ENCODE measurements around the gene RAB40C. TPM values are rescaled to one million over a fixed set of nuclear protein-coding genes. Genes with fewer than 3 reads are reported as not detected.

RAB40C gene
- polyA plus RNA-seq (2011; rRNA removed) (4.4 and 4.9 TPM in 2 replicates), polyA plus RNA-seq (2017; fragmentation: RNase III; extraction: RNeasy Plus Mini Kit Qiagen cat#74134 plus additional on column Dnase treatment) (8.1 to 9.7 TPM (median 8.5 TPM) in 3 replicates), polyA minus RNA-seq (2011; rRNA and poly(A)+ RNA removed) (3.2 and 7.0 TPM in 2 replicates)
- polyA plus RNA-seq (2012; cell fraction: cytosol; rRNA removed), result 12.5 and 18.2 TPM in 2 replicates
- 31.5 and 36.8 TPM in 2 replicates for polyA plus RNA-seq (2012; cell fraction: nucleus; rRNA removed)

DNA sequence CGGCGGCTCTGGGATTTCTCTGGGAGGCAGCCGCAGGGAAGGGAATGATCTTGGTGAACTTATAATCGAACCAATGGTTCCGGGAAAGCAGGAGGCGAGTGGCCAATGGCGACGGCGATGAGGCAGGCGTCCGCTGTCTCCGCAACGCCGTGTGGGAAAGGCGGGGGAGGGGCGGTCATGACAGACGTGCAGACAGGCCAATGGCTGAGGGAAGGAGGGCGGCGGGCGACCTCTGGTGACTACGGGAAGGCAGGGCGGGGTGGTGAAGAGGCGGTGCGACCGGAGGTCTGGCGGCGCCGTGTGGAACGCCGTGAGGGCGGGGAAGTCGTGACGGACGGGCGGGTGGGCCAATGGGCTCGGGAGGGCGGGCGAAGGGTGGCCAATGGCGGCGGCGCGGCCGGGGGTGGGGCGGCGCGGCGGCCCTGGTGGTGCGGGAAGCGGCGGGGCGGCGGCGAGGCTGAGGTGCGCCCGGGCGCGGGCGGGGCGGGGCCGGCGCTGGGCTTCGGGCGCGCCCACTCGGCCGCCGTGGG, at the start of gene RAB40C:
TSS of gene RAB40C (plus strand) at position 409 of the 530 bp plus-strand sequence. CDS start 226 bp downstream, outside the sequence.
- ChIA-PET CTCF (interaction anchor here (0.8 to 3.1 kb wide), 10 partner anchors 10 to 70 kb away, joined by 3 to 14 read pairs (median 4); no protein-coding TSS in a partner anchor), POLR2A (interaction anchor here (0.9 to 1.2 kb wide), 3 partner anchors 38 to 70 kb away, joined by 3 to 4 read pairs (median 3); partner anchors contain the start of gene METTL26)
- Histone ChIP-seq H3K4me3 (peak within 1 kb of the TSS; percentile 90), H3K4me2 (peak within 1 kb of the TSS; percentile 96), H3K4me1 (peaks cover 41% of the 10 kb centered on the region), H3K27ac (peak within 1 kb of the TSS; percentile 96 to 98), H3K9me3 (no peaks in the 10 kb centered on the region)
- WGBS (ENCODE audit: missing lambda C conversion rate), result 0% methylated on average over 25 of the region's 67 CpGs
- TF ChIP-seq NPAS2 (CRISPR knock-in tag; IDR thresholded peaks at IDR 0.05; ENCODE audit: borderline replicate concordance) (no peak), RFX5 (IDR thresholded peaks at IDR 0.05) (peak; percentile 81; the same call in 1 of the 2 replicates), MAZ (IDR thresholded peaks at IDR 0.05; ENCODE audit: borderline replicate concordance, low read depth, low read length) (peak; percentile 24; the same call in 1 of the 2 replicates), CHD2 (IDR thresholded peaks at IDR 0.05; ENCODE audit: low read length, partially characterized antibody) (peak; percentile 72)
- TF ChIP-seq, protein P1, sequence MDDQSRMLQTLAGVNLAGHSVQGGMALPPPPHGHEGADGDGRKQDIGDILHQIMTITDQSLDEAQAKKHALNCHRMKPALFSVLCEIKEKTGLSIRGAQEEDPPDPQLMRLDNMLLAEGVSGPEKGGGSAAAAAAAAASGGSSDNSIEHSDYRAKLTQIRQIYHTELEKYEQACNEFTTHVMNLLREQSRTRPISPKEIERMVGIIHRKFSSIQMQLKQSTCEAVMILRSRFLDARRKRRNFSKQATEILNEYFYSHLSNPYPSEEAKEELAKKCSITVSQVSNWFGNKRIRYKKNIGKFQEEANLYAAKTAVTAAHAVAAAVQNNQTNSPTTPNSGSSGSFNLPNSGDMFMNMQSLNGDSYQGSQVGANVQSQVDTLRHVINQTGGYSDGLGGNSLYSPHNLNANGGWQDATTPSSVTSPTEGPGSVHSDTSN (IDR thresholded peaks at IDR 0.05), result peak; percentile 98
- ATAC-seq (peak; percentile 80 to 89), DNase-seq (ENCODE audit: low read depth in 1 of 2, low spot score in 1 of 2) (peak; percentile 93 to 99), FAIRE-seq (no peak)

DNA sequence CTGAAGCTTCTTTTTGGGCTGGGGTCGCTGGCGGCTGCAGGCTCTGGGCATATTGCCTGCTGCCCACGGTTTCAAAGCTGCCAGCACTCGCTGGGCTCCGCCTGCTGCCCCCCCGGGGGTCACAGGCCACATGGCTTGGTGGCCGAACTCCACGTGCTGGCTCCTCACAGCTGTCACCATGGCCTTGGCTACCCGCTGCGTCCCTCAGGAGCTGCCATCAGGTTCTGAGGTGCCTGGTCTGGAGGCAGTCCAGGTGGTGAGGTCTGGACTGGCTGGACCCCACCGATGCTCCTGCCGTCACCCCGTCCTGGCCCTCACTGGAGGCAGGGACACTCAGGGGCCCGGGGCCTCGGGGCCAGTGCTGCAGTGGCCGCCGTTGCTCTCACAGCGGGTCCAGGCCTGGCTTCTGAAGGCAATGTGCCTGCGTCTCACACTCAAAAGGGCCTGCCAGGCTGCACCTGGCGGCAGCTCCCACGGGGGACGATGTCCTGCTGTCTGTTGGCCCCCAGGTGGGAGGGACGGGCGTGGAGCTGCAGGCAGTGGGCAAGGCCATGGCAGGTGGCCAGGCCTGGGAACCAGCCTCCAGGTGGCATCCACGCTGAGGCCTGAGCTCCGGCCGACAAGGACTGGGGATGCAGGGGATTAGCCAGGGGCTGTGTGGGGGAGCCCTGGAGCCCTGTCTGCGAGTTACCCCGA, 49.1 kb upstream of the RAB40C start:
- 100% methylated on average over 4 of the region's 29 CpGs for WGBS (ENCODE audit: missing lambda C conversion rate)
- ATAC-seq, result no peak
- POLR2A ChIA-PET, result no interaction called here
- CTCF ChIA-PET, result interaction anchor here (0.9 to 1.2 kb wide), 2 partner anchors 12 to 115 kb away, joined by 3 to 4 read pairs; partner anchors contain the start of gene RAB11FIP3
- no peak for DNase-seq (ENCODE audit: low read depth in 1 of 2, low spot score in 1 of 2)
- Histone ChIP-seq H3K9me3 (no peaks in the 10 kb centered on the region), H3K4me3 (no peak overlapping the region), H3K27ac (no peak overlapping the region), H3K4me1 (peaks cover 5% of the 10 kb centered on the region), H3K4me2 (no peak overlapping the region)
- TF ChIP-seq RARB (CRISPR knock-in tag; IDR thresholded peaks at IDR 0.05) (no peak), ESRRA (IDR thresholded peaks at IDR 0.05; ENCODE audit: borderline replicate concordance, low read length) (no peak), KDM1A (IDR thresholded peaks at IDR 0.05; ENCODE audit: low read depth) (no peak), SREBF2 (IDR thresholded peaks at IDR 0.05) (no peak), GATA3 (IDR thresholded peaks at IDR 0.05; ENCODE audit: borderline replicate concordance) (no peak), CHD4 (IDR thresholded peaks at IDR 0.05; ENCODE audit: borderline replicate concordance) (no peak), MAX (IDR thresholded peaks at IDR 0.05) (no peak), HOXB5 (CRISPR knock-in tag; IDR thresholded peaks at IDR 0.05) (no peak), ZC3H11A (IDR thresholded peaks at IDR 0.05) (no peak), PHF8 (IDR thresholded peaks at IDR 0.05; ENCODE audit: borderline replicate concordance, low read depth) (no peak), RAD21 (conservative IDR thresholded peaks at IDR 0.05 in 1 of 2, IDR thresholded peaks at IDR 0.05 in 1 of 2) (no peak), HES2 (IDR thresholded peaks at IDR 0.05) (no peak), EP300 (IDR thresholded peaks at IDR 0.05) (no peak), ZSCAN20 (CRISPR knock-in tag; IDR thresholded peaks at IDR 0.05) (no peak), POLR2AphosphoS2 (conservative IDR thresholded peaks at IDR 0.05; ENCODE audit: low read length) (no peak), TP53 (CRISPR knock-in tag; IDR thresholded peaks at IDR 0.05) (no peak), CBX2 (IDR thresholded peaks at IDR 0.05; ENCODE audit: borderline replicate concordance, low read depth) (no peak), MAFK (IDR thresholded peaks at IDR 0.05; ENCODE audit: partially characterized antibody) (no peak)
- TF ChIP-seq, protein P2, sequence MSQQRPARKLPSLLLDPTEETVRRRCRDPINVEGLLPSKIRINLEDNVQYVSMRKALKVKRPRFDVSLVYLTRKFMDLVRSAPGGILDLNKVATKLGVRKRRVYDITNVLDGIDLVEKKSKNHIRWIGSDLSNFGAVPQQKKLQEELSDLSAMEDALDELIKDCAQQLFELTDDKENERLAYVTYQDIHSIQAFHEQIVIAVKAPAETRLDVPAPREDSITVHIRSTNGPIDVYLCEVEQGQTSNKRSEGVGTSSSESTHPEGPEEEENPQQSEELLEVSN (IDR thresholded peaks at IDR 0.05; ENCODE audit: borderline replicate concordance, low read depth), result no peak
- TF ChIP-seq, protein P3, sequence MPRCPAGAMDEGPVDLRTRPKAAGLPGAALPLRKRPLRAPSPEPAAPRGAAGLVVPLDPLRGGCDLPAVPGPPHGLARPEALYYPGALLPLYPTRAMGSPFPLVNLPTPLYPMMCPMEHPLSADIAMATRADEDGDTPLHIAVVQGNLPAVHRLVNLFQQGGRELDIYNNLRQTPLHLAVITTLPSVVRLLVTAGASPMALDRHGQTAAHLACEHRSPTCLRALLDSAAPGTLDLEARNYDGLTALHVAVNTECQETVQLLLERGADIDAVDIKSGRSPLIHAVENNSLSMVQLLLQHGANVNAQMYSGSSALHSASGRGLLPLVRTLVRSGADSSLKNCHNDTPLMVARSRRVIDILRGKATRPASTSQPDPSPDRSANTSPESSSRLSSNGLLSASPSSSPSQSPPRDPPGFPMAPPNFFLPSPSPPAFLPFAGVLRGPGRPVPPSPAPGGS (IDR thresholded peaks at IDR 0.05), result no peak
- no peak for FAIRE-seq

Data from A549 (cell line).